8988T (cell line): Measurements from ENCODE around the gene LAMA3.

Experiments used
- DNase-seq: peaks from one replicate; pipeline ENCODE4 v3.0.0; 2011

The LAMA3 gene

GRCh38 chr18:23981369-23981980 lies 292.2 kb downstream of the LAMA3 start:
- DNase-seq = no peak

- DNase-seq = no peak
Measured at GRCh38 chr18:23982155-23983079, 293.2 kb downstream of the LAMA3 start.

- no peak for DNase-seq
Measured at GRCh38 chr18:23983112-23983511, 293.9 kb downstream of the LAMA3 start.

DNA sequence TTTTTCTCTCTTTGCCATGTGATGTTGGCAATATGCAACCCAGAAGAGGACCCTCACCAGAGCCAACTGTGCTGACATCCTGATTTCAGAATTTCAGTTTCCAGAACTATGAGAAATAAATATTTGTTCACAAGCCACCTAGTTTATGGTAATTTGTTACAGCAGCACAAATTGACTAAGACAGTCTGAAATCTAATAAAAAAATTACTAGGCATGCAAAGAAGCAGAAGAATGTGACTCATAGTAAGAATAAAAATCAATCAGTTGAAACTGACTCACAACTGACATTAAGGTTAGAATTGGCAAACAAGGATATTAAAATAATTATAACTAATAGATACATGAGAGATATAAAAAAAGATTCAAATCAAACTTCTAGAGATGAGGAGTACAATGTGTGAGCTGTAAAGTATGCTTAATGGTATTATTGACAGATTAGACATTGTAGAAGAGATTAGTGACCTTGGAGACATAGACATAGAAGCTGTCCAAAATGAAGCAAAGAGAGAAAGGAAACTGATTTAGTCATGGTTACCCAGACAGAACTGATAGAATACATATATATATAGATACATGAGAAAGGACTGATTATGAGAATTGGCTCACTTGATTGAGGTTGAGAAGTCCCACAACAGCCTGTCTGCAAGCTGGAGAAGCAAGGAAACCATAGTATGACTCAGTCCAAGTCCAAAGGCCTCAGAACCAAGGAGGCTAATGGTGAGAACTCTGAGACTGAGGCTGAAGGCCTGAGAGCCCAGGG lies 297.5 kb downstream of the LAMA3 start:
- DNase-seq = no peak

- DNase-seq = no peak
Measured at GRCh38 chr18:23990474-23991410, 301.5 kb downstream of the LAMA3 start.

GRCh38 chr18:23992089-23992940 lies 303.1 kb downstream of the LAMA3 start:
- no peak for DNase-seq

DNA sequence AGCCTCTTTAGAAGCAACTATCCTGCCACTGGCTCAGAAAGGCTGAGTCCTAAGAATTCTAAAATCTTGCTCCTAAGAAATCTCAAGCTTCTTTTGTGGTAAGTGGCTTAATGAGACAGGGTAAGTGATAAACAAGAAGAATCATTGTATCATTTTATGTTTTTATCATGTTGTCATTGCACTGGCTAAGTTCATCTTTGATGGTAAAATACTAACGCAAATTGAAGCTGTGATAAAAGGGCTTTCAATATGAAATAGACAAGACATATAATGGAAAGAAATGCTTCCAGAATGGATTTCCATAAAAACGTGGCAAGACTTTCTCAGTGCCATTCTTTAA lies 303.7 kb downstream of the LAMA3 start:
- DNase-seq = no peak

- DNase-seq = no peak
Measured at GRCh38 chr18:23994361-23994902, 305.2 kb downstream of the LAMA3 start.

GRCh38 chr18:23995180-23995579 lies 305.9 kb downstream of the LAMA3 start:
- DNase-seq = no peak

GRCh38 chr18:23998018-23998417 lies 308.8 kb downstream of the LAMA3 start:
- DNase-seq = no peak

- no peak for DNase-seq
Measured at GRCh38 chr18:23998820-23999219, 309.6 kb downstream of the LAMA3 start.

- no peak for DNase-seq
Measured at GRCh38 chr18:24000613-24001490, 311.6 kb downstream of the LAMA3 start.

GRCh38 chr18:24002479-24002878 lies 313.2 kb downstream of the LAMA3 start:
- no peak for DNase-seq

DNA sequence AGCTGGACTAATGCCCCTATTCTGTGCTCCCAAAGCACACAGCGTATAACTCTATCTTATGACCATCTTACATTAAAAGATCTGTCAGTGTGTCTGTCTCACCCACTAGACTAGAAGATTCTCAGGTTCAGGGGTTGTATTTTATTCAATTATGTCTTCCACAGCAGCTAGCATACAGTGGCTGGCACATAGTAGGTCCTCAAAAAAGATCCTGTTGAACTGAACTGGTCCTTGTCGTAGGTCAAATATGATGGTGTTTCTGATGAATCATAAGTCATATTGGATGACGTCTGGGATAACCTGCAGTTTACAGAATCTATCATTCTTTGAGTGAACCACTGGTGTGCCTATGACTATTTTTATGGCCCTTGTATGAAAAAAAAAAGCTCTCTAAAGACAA lies 314.0 kb downstream of the LAMA3 start:
- DNase-seq = no peak

GRCh38 chr18:24003903-24004640 lies 314.8 kb downstream of the LAMA3 start:
- no peak for DNase-seq
